Sigmoid colon (tissue), 7 donors: ENCODE data around the gene DAZL. TPM values are rescaled to one million over a fixed set of nuclear protein-coding genes. Genes with fewer than 3 reads are reported as not detected.

Experiments
- DNase-seq: peaks from one replicate; pipeline ENCODE4 v3.0.0-alpha.2; 2019
- H3K27ac ChIP-seq, 4 donors: fragments of 200-600 bp; sonication (generic); one replicate each; pipeline ENCODE4 v1.5.1; 2016 to 2019; ENCODE audit warnings: mild to moderate bottlenecking in 1 of 4
- H3K27me3 ChIP-seq, 3 donors: fragments of 200-600 bp; sonication (generic); one replicate each; pipeline ENCODE4 v1.5.1; 2019; ENCODE audit warnings: mild to moderate bottlenecking in 1 of 3
- H3K36me3 ChIP-seq, 4 donors: fragments of 200-600 bp; sonication (generic); one replicate each; pipeline ENCODE4 v1.5.1; 2016 to 2019
- H3K4me1 ChIP-seq, 4 donors: fragments of 200-600 bp; sonication (generic); one replicate each; pipeline ENCODE4 v1.5.1; 2017 to 2019
- H3K4me3 ChIP-seq, 4 donors: fragments of 200-600 bp; sonication (generic); one replicate each; pipeline ENCODE4 v1.5.1; 2017 to 2019; ENCODE audit warnings: mild to moderate bottlenecking in 2 of 4, moderate library complexity in 1 of 4
- H3K9me3 ChIP-seq, 4 donors: fragments of 200-600 bp in 3 of 4; sonication (generic) in 3 of 4; one replicate each; pipeline versions ENCODE4 v1.5.1 to v1.6.1; 2013 to 2019
- EP300 ChIP-seq, 4 donors: sonication (generic); formaldehyde crosslinking; IDR thresholded peaks; one replicate each; pipeline ENCODE4 v1.6.1; 2017; ENCODE audit warnings: antibody characterized with exemption in 4 of 4
- POLR2A ChIP-seq, 2 donors: fragments of 450-650 bp; IDR thresholded peaks; one replicate each; pipeline ENCODE4 v1.6.1; 2016; ENCODE audit warnings: antibody characterized with exemption in 2 of 2, mild to moderate bottlenecking in 2 of 2, moderate library complexity in 2 of 2
- POLR2AphosphoS5 ChIP-seq, 4 donors: sonication (generic); formaldehyde crosslinking; IDR thresholded peaks; one replicate each; pipeline ENCODE4 v1.6.1; 2017; ENCODE audit warnings: antibody characterized with exemption in 4 of 4
- WGBS, 2 donors: extraction: QIAGEN DNeasy Blood & Tissue Kit; methylation state at CpG; one replicate each; pipeline ENCODE4 v1.1.7; 2013; 5-methylcytosine and 5-hydroxymethylcytosine counted together
- intact Hi-C: fragments of 100-400 bp; cut with DNase I; formaldehyde crosslinking; loops from one replicate; pipeline ENCODE4 v1.15.1; 2023
- polyA plus RNA-seq, 3 donors: library from polyadenylated mRNA; stranded (reverse); fragments of 200-250 nt; gene quantifications; one replicate each; pipeline ENCODE4 v1.2.3, GENCODE V29; 2013
- total RNA-seq, 4 donors: library from RNA; depleted of rRNA; stranded (reverse); fragments of >200 nt; gene quantifications; one replicate each; pipeline ENCODE4 v1.1.0, GENCODE V29; 2016
- TF ChIP-seq, protein P1 (sequence below), 4 experiments: fragments of 450-650 bp in 3 of 4; fragments of 200-600 bp in 1 of 4; IDR thresholded peaks; one replicate each; pipeline ENCODE4 v1.5.1; 2016 to 2019; ENCODE audit warnings: antibody characterized with exemption in 4 of 4, mild to moderate bottlenecking in 3 of 4, moderate library complexity in 2 of 4
- donor health status: healthy with polysubstance abuse.
- donor health status: Bipolar disorder and iron deficiency.
- donor health status: healthy.

The DAZL gene
- total and polyA plus RNA-seq, 7 donors, result 0.12 to 0.66 (median 0.38) TPM; not detected in 3

DNA sequence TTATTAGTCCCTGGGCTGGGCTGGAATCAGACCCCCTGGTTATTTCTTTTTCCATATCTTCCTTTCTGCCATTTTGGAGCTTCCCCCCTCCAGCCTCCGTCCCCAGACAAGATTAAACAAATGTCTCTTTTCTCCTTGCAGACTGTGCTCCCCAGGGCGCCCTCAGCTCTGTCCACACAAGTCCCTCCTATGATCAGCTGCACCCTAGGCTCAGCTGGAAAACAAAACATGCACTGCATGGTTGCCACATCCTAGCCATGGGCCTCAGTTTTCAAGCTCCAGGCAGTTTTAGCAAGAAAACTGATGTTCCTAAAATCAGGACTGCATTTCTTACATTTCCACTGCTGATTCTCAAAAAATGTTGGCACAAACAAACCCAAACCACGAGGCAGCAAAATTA lies 68.2 kb downstream of the DAZL start:
- H3K4me3 ChIP-seq, result no peak overlapping the region
- H3K27me3 ChIP-seq, result no peaks in the 10 kb centered on the region
- 76 to 84% methylated on average over 3 of the region's 3 CpGs for WGBS, 2 donors
- no peak overlapping the region for H3K27ac ChIP-seq
- no peak for DNase-seq
- no peaks in the 10 kb centered on the region for H3K9me3 ChIP-seq
- no peak for TF ChIP-seq EP300 (IDR thresholded peaks at IDR 0.05)
- TF ChIP-seq, protein P1, sequence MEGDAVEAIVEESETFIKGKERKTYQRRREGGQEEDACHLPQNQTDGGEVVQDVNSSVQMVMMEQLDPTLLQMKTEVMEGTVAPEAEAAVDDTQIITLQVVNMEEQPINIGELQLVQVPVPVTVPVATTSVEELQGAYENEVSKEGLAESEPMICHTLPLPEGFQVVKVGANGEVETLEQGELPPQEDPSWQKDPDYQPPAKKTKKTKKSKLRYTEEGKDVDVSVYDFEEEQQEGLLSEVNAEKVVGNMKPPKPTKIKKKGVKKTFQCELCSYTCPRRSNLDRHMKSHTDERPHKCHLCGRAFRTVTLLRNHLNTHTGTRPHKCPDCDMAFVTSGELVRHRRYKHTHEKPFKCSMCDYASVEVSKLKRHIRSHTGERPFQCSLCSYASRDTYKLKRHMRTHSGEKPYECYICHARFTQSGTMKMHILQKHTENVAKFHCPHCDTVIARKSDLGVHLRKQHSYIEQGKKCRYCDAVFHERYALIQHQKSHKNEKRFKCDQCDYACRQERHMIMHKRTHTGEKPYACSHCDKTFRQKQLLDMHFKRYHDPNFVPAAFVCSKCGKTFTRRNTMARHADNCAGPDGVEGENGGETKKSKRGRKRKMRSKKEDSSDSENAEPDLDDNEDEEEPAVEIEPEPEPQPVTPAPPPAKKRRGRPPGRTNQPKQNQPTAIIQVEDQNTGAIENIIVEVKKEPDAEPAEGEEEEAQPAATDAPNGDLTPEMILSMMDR (IDR thresholded peaks at IDR 0.05), result no peak
- no peak for TF ChIP-seq POLR2A (IDR thresholded peaks at IDR 0.05)
- TF ChIP-seq POLR2AphosphoS5 (IDR thresholded peaks at IDR 0.05), result no peak
- intact Hi-C loops, result no loop called here
- H3K36me3 ChIP-seq, result no peaks in the 10 kb centered on the region
- H3K4me1 ChIP-seq, result no peaks in the 10 kb centered on the region

Other genes starting within 250 kb of the DAZL start
- gene RFTN1, start 91.7 kb downstream of the DAZL start, total RNA-seq, result 10 to 100 TPM; 12.1 to 26.0 (median 18.6) TPM
- gene RFTN1, start 91.7 kb downstream of the DAZL start, polyA plus RNA-seq, result 10 to 100 TPM; 10.9 to 26.4 (median 22.2) TPM